Liver (tissue), 3 donors: ENCODE measurements around the gene DLGAP4.

Experiments used
- CTCF ChIP-seq: fragments of 150-350 bp; IDR thresholded peaks from 2 replicates; pipeline ENCODE4 v1.5.1; 2017; ENCODE audit warnings: improper control_type of control experiment, low read depth, low read length; ENCODE audit not compliant: missing input control
- EGR1 ChIP-seq, 2 donors: IDR thresholded peaks; 2 replicates each; pipeline ENCODE4 v1.6.1; 2016 to 2018; ENCODE audit warnings: antibody characterized with exemption in 2 of 2, low read depth in 2 of 2
- HNF4A ChIP-seq, 2 donors: conservative IDR thresholded peaks; 2 replicates each; pipeline ENCODE4 v1.6.1; 2016; ENCODE audit warnings: antibody characterized with exemption in 2 of 2, mild to moderate bottlenecking in 2 of 2
- JUND ChIP-seq, 2 donors: IDR thresholded peaks; 2 replicates each; pipeline ENCODE4 v1.6.1; 2016; ENCODE audit warnings: antibody characterized with exemption in 2 of 2
- MAX ChIP-seq: IDR thresholded peaks from 2 replicates; pipeline ENCODE4 v1.6.1; 2016; ENCODE audit warnings: antibody characterized with exemption
- RAD21 ChIP-seq, 2 donors: IDR thresholded peaks; 2 replicates each; pipeline ENCODE4 v1.6.1; 2016; ENCODE audit warnings: antibody characterized with exemption in 2 of 2, mild to moderate bottlenecking in 2 of 2
- SP1 ChIP-seq: IDR thresholded peaks from 2 replicates; pipeline ENCODE4 v1.6.1; 2018; ENCODE audit warnings: antibody characterized with exemption, mild to moderate bottlenecking
- donor health status: healthy.
- donor health status: healthy.

- no peak for TF ChIP-seq JUND (IDR thresholded peaks at IDR 0.05)
- no peak for TF ChIP-seq RAD21 (IDR thresholded peaks at IDR 0.05)
- TF ChIP-seq MAX = no peak
- TF ChIP-seq CTCF = no peak
- TF ChIP-seq EGR1 (IDR thresholded peaks at IDR 0.05; ENCODE audit: low read depth in 2 of 2) = no peak
- TF ChIP-seq HNF4A (conservative IDR thresholded peaks at IDR 0.05) = no peak
- TF ChIP-seq SP1 = no peak
These were observed 125.5 kb downstream of the DLGAP4 start for GRCh38 chr20:36431604-36432003.
